Measurements from ENCODE around the gene EDNRA.

The EDNRA gene

GRCh38 chr4:147453561-147454141 lies 27.2 kb upstream of the EDNRA start:
- no peak for TF ChIP-seq EZH2phosphoT487 (IDR thresholded peaks at IDR 0.05; ENCODE audit: borderline replicate concordance)
- no peak for TF ChIP-seq CTCF (conservative IDR thresholded peaks at IDR 0.05; ENCODE audit: low read length)
- no peaks in the 10 kb centered on the region for H4K20me1 ChIP-seq (ENCODE audit: insufficient read depth, low read length, poor library complexity, severe bottlenecking)
- no peak overlapping the region for H3K9ac ChIP-seq (ENCODE audit: low read depth, low read length, poor library complexity, severe bottlenecking)
- no peaks in the 10 kb centered on the region for H3K36me3 ChIP-seq (ENCODE audit: insufficient read depth, low read length)
- no peak overlapping the region for H3K4me2 ChIP-seq (ENCODE audit: low read depth, low read length, poor library complexity, severe bottlenecking)
- no peak overlapping the region for H2AFZ ChIP-seq (ENCODE audit: low read length)
- H3F3A ChIP-seq (ENCODE audit: low read depth): no peaks in the 10 kb centered on the region
- no peaks in the 10 kb centered on the region for H3K9me3 ChIP-seq (ENCODE audit: insufficient read depth, low read depth, low read length)
- H3K4me3 ChIP-seq (ENCODE audit: low read length, poor library complexity, severe bottlenecking): no peak overlapping the region
- H3K9me2 ChIP-seq (replicated peaks; ENCODE audit: low read depth, low read length): no peaks in the 10 kb centered on the region
- H3K79me2 ChIP-seq (ENCODE audit: insufficient read depth, low read length): no peaks in the 10 kb centered on the region
- H3K27me3 ChIP-seq (ENCODE audit: insufficient read depth, low read length, poor library complexity, severe bottlenecking): no peaks in the 10 kb centered on the region
- no peaks in the 10 kb centered on the region for H3K4me1 ChIP-seq (ENCODE audit: insufficient read depth, low read length, poor library complexity, severe bottlenecking)

- no peak overlapping the region for H3K4me3 ChIP-seq (ENCODE audit: low read length, poor library complexity, severe bottlenecking)
- no peak overlapping the region for H3K4me2 ChIP-seq (ENCODE audit: low read depth, low read length, poor library complexity, severe bottlenecking)
- no peak overlapping the region for H3K9ac ChIP-seq (ENCODE audit: low read depth, low read length, poor library complexity, severe bottlenecking)
- H3K27me3 ChIP-seq (ENCODE audit: insufficient read depth, low read length, poor library complexity, severe bottlenecking): no peaks in the 10 kb centered on the region
- TF ChIP-seq CTCF (conservative IDR thresholded peaks at IDR 0.05; ENCODE audit: low read length): no peak
- TF ChIP-seq EZH2phosphoT487 (IDR thresholded peaks at IDR 0.05; ENCODE audit: borderline replicate concordance): no peak
- H3K4me1 ChIP-seq (ENCODE audit: insufficient read depth, low read length, poor library complexity, severe bottlenecking): no peaks in the 10 kb centered on the region
- H3K9me2 ChIP-seq (replicated peaks; ENCODE audit: low read depth, low read length): no peaks in the 10 kb centered on the region
- H3K36me3 ChIP-seq (ENCODE audit: insufficient read depth, low read length): no peaks in the 10 kb centered on the region
- H2AFZ ChIP-seq (ENCODE audit: low read length): no peak overlapping the region
- H3K9me3 ChIP-seq (ENCODE audit: insufficient read depth, low read depth, low read length): no peaks in the 10 kb centered on the region
- no peaks in the 10 kb centered on the region for H4K20me1 ChIP-seq (ENCODE audit: insufficient read depth, low read length, poor library complexity, severe bottlenecking)
- H3F3A ChIP-seq (ENCODE audit: low read depth): no peaks in the 10 kb centered on the region
- H3K79me2 ChIP-seq (ENCODE audit: insufficient read depth, low read length): no peaks in the 10 kb centered on the region
These were observed 24.2 kb upstream of the EDNRA start for GRCh38 chr4:147456706-147457105.

DNA sequence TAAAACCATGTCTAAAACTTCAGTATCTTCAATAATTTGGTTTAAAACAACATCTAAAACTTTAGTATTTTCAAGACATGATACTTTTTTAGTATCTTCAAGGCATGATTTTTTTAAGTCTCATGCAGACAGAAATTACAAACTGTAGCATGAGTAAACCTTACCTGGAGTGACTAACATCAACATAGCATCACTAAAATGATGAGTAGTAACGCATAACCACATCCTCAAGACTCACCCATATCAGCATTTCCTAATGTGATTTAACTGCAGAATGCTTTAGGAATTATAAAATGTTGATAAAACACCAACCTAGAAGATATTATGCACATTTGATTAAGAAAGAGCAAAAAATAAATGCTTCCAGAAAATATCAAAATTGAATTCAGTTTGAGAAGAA lies 19.7 kb upstream of the EDNRA start:
- Histone ChIP-seq H2AFZ (ENCODE audit: low read length) (no peak overlapping the region), H3F3A (ENCODE audit: low read depth) (no peaks in the 10 kb centered on the region), H3K4me3 (ENCODE audit: low read length, poor library complexity, severe bottlenecking) (no peak overlapping the region), H3K4me1 (ENCODE audit: insufficient read depth, low read length, poor library complexity, severe bottlenecking) (no peaks in the 10 kb centered on the region), H3K27me3 (ENCODE audit: insufficient read depth, low read length, poor library complexity, severe bottlenecking) (no peaks in the 10 kb centered on the region), H3K9me3 (ENCODE audit: insufficient read depth, low read depth, low read length) (no peaks in the 10 kb centered on the region), H3K9ac (ENCODE audit: low read depth, low read length, poor library complexity, severe bottlenecking) (no peak overlapping the region), H3K36me3 (ENCODE audit: insufficient read depth, low read length) (no peaks in the 10 kb centered on the region), H3K4me2 (ENCODE audit: low read depth, low read length, poor library complexity, severe bottlenecking) (no peak overlapping the region), H3K9me2 (replicated peaks; ENCODE audit: low read depth, low read length) (no peaks in the 10 kb centered on the region), H3K79me2 (ENCODE audit: insufficient read depth, low read length) (no peaks in the 10 kb centered on the region), H4K20me1 (ENCODE audit: insufficient read depth, low read length, poor library complexity, severe bottlenecking) (no peaks in the 10 kb centered on the region)
- TF ChIP-seq EZH2phosphoT487 (IDR thresholded peaks at IDR 0.05; ENCODE audit: borderline replicate concordance): no peak
- TF ChIP-seq CTCF (conservative IDR thresholded peaks at IDR 0.05; ENCODE audit: low read length): no peak

Data from Loucy (cell line).